K562 treated with DMSO at 1 percent for 24 hours (cell line): ENCODE measurements around the gene CDKN2B. TPM values are rescaled to one million over a fixed set of nuclear protein-coding genes. Genes with fewer than 3 reads are reported as not detected.

Source experiments
- total RNA-seq: library from RNA; unstranded; fragments of 300-600 nt; gene quantifications from 2 replicates; pipeline ENCODE4 v1.2.3, GENCODE V29; 2022; ENCODE audit warnings: low read depth; ENCODE audit not compliant: insufficient read depth

CDKN2B gene, protein sequence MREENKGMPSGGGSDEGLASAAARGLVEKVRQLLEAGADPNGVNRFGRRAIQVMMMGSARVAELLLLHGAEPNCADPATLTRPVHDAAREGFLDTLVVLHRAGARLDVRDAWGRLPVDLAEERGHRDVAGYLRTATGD
- not detected in 2 replicates for total RNA-seq

DNA sequence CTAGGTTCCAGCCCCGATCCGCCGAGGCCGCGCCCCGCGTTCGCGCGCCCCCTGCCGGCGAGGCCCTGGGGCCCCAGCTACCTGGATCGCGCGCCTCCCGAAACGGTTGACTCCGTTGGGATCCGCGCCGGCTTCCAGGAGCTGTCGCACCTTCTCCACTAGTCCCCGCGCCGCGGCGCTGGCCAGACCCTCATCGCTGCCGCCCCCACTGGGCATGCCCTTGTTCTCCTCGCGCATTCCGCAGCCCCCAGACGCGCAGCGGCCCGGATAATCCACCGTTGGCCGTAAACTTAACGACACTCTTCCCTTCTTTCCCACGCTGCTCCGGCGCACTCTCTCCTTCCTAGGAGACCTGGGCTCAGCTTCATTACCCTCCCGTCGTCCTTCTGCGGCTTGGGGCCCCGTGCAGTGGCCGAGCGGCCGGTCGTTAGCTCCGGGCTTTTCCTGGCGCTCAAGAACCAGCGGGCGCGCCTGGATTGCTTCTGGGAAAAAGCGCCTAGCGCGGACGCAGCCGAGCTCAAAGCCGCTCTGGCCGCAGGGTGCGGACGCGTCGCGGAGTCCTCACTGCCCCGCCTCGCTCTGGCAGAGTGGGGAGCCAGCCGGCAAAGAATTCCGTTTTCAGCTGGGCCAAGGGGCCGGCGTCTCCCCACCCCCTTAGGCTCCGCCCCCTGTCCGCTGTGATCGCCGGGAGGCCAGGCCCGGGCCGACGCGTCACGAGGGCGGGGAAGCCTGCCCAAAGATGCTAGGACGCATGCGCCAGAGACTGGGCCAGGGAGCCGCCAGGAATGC is at the start of gene CDKN2B:
TSS of gene CDKN2B (minus strand) at position 589 of the 789 bp plus-strand sequence. CDS start at position 237, 352 bp downstream.

DNA sequence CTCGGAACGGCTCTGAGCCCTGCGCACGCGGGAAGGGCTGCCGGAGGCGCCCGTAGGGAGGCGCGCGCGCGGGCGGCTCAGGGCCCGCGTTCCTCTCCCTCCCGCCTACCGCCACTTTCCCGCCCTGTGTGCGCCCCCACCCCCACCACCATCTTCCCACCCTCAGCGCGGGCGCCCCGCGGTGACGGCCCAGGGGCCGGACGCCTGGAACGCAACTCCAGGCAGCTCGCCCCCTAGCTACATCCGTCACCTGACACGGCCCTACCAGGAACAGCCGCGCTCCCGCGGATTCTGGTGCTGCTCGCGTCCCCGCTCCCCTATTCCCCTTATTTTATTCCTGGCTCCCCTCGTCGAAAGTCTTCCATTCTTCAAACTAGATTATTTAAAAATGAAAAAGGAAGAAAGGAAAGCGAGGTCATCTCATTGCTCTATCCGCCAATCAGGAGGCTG is 14.5 kb downstream of the CDKN2B start, which contains the start of gene CDKN2B-AS1:
TSS of gene CDKN2B-AS1 (plus strand) at position 236 of the 450 bp plus-strand sequence.

DNA sequence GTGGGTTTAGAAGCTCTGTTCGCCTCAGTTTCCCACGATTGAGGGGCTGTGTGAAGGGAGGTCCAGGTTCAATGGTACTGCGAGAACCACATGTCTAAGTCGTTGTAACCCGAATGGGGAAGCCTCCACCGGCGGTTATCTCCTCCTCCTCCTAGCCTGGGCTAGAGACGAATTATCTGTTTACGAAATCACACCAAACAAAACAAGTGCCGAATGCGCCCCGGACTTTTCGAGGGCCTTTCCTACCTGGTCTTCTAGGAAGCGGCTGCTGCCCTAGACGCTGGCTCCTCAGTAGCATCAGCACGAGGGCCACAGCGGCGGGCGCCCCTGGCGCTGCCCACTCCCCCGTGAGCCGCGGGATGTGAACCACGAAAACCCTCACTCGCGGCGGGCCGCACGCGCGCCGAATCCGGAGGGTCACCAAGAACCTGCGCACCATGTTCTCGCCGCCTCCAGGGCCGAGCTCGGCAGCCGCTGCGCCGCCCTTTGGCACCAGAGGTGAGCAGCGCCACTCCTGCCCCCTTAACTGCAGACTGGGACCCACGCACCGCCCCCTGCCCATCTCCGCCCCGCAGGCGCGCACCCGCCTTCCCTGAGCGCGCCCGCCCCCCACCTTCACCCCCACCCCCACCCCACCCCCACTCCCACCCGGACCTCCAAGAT is 15.1 kb downstream of the CDKN2B start, which contains the start of gene CDKN2A:
TSS of gene CDKN2A (minus strand) at position 500 of the 663 bp plus-strand sequence.

Other genes starting within 250 kb of the CDKN2B start
- gene MTAP, start 206.7 kb downstream of the CDKN2B start, total RNA-seq = not detected in 2 replicates
- gene CDKN2A, start 14.9 kb downstream of the CDKN2B start, total RNA-seq = not detected in 2 replicates
- gene CDKN2B-AS1, start 14.5 kb downstream of the CDKN2B start, total RNA-seq = not detected in 2 replicates